Astrocyte of the spinal cord (primary cell): ENCODE measurements around the gene TCF7L2.

Experiments
- DNase-seq: peaks from one replicate; pipeline ENCODE4 v3.0.0; 2011; ENCODE audit warnings: low read depth, low spot score
- H3K4me3 ChIP-seq: 2 replicates; pipeline ENCODE4 v1.5.1; 2011; ENCODE audit warnings: low read depth, mild to moderate bottlenecking, low read length, moderate library complexity
- CTCF ChIP-seq: IDR thresholded peaks from 2 replicates; pipeline ENCODE4 v1.5.1; 2012; ENCODE audit warnings: low read depth, mild to moderate bottlenecking, low read length, inconsistent platforms
- in situ Hi-C: cut with HindIII; loops from 2 replicates; pipeline ENCODE4 v1.10.0; 2017; ENCODE audit warnings: low sequenced_read_pairs

TCF7L2 gene

GRCh38 chr10:113214331-113214730 lies 264.3 kb downstream of the TCF7L2 start:
- TF ChIP-seq CTCF = no peak
- in situ Hi-C loops = no loop called here
- no peak overlapping the region for H3K4me3 ChIP-seq
- DNase-seq = no peak

DNA sequence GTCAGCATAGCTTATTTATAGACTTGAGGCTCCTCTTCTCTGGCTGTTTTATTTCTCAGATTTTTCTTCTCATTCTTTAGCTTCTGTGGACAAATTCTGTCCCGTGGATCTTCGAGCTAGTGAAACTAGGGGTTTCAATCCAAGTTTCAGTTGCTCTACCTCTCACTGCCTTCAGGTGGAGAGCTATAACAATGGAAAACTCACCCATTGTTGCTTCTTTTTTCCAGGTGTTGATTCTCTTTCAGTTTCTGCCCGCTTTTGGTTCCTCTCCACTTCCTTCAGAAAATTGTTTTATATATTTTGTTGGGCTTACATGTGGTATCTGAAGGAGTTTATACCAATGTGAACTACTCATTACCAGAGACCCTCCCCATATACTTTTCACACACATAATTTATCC lies 266.1 kb downstream of the TCF7L2 start:
- peak; percentile 20 for TF ChIP-seq CTCF
- no peak overlapping the region for H3K4me3 ChIP-seq
- peak; percentile 9 for DNase-seq
- in situ Hi-C loops = no loop called here
